ENCODE data around the gene FKBP9. TPM values are rescaled to one million over a fixed set of nuclear protein-coding genes. Genes with fewer than 3 reads are reported as not detected.
"Not testable (repeated sequence)": the region's sequence is repeated elsewhere in the genome, so short reads cannot be mapped to it uniquely, and the experiment has no call there.

Gene FKBP9
- total RNA-seq, 2 experiments from 2014 or later: 0.33 to 1.3 TPM

DNA sequence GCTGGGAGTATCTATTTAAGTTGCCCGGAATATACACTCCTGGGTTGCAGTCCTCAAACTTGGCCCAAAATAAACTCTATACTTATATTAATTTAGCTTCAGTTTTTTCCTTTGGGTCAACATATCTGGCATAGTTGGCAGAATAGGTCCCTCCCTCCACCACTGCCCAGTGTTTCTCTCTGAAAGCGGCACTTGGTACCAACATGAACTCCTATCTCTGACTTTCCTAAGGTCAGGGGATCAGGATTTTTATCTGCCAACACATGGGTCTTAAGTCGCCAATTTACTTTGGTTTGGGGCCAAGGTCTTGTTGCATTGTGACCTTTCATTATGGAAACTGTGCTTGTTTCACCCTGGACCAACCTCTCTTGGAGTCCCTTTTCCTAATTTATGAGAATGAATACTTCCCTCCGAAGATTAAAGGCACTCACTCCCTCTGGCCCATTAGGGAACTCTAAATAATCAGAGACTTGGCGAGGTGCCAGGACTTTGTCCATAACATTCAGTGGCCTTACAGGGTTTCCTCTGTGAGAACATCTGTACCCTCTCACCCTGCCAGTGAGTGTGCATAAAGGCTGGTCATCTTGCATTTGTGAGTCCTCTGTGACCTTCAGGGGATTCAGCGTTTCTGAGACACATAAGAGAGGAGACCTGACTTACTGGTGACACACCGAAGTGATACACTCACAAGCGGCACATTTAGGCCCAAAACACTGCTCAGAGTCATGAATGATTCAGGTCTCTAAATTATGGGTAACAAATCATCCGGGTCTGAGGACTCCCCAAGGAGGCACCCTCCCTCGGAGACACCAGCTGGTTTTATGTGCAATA, 19.7 kb upstream of the FKBP9 start:
- Mint-ChIP-seq H3K27me3 (peaks cover 3% of the 10 kb centered on the region), H3K27ac (no peak overlapping the region), H3K4me3 (no peak overlapping the region), H3K9me3 (no peaks in the 10 kb centered on the region), H3K36me3 (ENCODE audit: low read depth) (no peaks in the 10 kb centered on the region), H3K4me1 (peaks cover 16% of the 10 kb centered on the region)
- POLR2A ChIA-PET: no interaction called here
- no peak for DNase-seq
- CTCF ChIA-PET: interaction anchor here (1.1 kb wide), 1 partner anchor 145 kb away, joined by 3 read pairs; no protein-coding TSS in a partner anchor

DNA sequence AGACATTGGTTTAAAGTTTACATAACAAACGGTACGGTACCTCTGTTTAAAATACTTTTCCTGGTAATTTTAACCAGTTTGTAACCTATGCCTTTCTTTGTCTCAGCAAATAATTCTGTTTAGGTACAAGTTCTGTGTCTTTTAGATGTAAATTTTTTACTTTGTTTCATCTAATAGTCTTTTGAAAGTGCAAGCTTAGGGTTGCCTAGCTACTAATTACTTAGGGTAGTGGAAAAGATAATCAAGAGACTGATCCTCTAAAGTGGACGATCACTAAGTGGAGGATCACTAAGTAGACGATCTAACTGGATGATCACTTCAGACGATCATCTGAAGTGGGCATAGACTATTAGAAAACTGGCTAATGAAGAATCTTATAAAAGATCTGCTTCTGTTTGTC, 16.1 kb upstream of the FKBP9 start:
- H3K27me3 Mint-ChIP-seq: peaks cover 11% of the 10 kb centered on the region
- H3K4me1 Mint-ChIP-seq: peaks cover 16% of the 10 kb centered on the region
- H3K36me3 Mint-ChIP-seq (ENCODE audit: low read depth): peaks cover 4% of the 10 kb centered on the region
- peak overlapping the region; percentile 84 for H3K4me3 Mint-ChIP-seq
- no peak for DNase-seq
- no peak overlapping the region for H3K27ac Mint-ChIP-seq
- ChIA-PET CTCF (interaction anchor here (0.8 to 1.7 kb wide), 5 partner anchors 12 to 136 kb away, joined by 3 to 4 read pairs (median 3); partner anchors contain the start of gene FKBP9), POLR2A (interaction anchor here (0.6 kb wide), 2 partner anchors 66 to 69 kb away, joined by 3 read pairs; no protein-coding TSS in a partner anchor)
- peaks cover 2% of the 10 kb centered on the region for H3K9me3 Mint-ChIP-seq

DNA sequence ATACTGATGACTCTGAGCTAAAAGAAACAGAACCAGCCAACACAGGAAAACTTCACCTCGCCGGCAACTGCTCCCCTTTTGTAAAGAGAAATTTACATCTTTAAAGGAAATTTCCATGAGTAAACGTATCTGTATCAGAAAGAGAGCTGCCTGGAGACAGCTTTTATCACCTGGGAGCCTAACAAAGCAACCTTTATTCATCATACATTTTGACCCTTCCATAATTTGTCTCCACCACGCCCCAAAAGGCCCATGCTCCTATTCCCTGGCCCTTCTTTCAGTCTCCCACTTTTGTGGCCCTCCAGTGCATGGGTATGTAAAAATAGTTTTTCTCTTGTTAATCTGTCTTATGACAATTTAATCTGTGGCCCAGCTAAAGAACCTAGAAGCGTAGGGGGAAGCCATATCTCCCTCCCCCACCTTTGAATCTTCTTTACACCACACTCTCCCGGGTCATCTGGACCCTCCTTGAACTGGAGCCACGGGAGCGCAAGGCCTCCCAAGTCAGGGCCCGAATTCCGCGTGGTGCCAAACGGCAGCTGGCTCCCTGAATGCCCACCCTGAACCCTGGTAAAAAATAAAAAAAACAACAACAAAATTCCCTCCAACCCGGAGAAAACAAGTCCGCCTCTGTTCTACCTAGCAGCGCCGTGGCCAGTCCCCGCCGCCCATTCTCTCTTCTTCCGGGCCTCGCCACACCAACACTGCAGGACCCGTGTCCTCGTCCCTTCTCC, 15.4 kb upstream of the FKBP9 start:
- Mint-ChIP-seq H3K9me3 (peaks cover 2% of the 10 kb centered on the region), H3K4me1 (peaks cover 16% of the 10 kb centered on the region), H3K27ac (peak overlapping the region; percentile 76), H3K36me3 (ENCODE audit: low read depth) (peaks cover 4% of the 10 kb centered on the region), H3K4me3 (peak overlapping the region; percentile 84), H3K27me3 (peaks cover 11% of the 10 kb centered on the region)
- POLR2A ChIA-PET: interaction anchor here (0.6 kb wide), 2 partner anchors 67 to 68 kb away, joined by 3 read pairs; no protein-coding TSS in a partner anchor
- DNase-seq: no peak
- CTCF ChIA-PET: interaction anchor here (0.8 to 1.7 kb wide), 5 partner anchors 13 to 95 kb away, joined by 3 to 9 read pairs (median 3); partner anchors contain the start of gene FKBP9

DNA sequence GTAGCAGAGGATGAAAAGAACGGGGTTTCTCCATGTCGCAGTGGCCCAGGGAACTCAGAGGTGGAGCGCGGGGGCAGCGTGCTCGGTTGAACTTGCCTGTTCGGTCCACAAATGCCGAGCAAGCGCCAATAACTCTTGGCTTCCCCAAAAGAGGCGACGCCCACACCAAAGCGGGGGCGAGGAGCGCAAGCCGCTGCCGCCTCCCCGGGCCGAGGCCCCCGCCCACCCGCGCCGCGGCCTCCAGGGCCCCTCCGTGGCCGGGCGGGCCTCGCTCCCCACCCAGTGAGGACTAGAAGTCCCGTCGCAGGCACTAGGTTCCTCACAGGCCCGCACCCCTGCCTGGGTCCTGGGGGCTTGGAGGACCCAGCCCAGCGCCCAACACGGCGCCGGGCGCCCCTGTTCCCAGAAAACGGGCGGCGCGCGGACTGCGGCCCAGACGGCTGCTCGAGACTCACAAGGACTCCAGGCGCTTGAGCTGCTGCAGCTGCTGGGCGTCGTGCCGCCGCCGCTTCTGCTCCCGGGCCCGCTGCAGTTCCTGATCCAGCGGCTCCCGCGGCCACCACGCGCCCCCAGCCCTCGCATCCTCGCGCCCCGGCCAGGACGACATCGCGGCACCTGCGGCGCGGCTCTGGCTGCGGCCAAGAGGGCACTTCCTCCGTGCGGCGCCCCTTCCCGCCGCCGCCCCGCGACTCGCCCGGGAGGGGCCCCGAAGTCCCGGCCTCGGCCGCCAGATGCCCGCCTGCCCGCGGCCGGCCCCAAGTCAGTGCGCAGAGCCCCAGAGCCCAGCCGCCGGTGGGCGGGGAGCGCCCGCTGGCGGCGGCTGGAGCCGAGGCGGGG, 14.6 kb upstream of the FKBP9 start:
- peak overlapping the region; percentile 84 for H3K4me3 Mint-ChIP-seq
- peak overlapping the region; percentile 76 for H3K27ac Mint-ChIP-seq
- H3K27me3 Mint-ChIP-seq: peaks cover 11% of the 10 kb centered on the region
- DNase-seq: peak; percentile 55
- H3K36me3 Mint-ChIP-seq (ENCODE audit: low read depth): peaks cover 4% of the 10 kb centered on the region
- ChIA-PET POLR2A (no interaction called here), CTCF (interaction anchor here (0.8 to 1.4 kb wide), 4 partner anchors 9 to 96 kb away, joined by 3 to 9 read pairs (median 5); no protein-coding TSS in a partner anchor)
- peaks cover 5% of the 10 kb centered on the region for H3K9me3 Mint-ChIP-seq
- peaks cover 16% of the 10 kb centered on the region for H3K4me1 Mint-ChIP-seq

DNA sequence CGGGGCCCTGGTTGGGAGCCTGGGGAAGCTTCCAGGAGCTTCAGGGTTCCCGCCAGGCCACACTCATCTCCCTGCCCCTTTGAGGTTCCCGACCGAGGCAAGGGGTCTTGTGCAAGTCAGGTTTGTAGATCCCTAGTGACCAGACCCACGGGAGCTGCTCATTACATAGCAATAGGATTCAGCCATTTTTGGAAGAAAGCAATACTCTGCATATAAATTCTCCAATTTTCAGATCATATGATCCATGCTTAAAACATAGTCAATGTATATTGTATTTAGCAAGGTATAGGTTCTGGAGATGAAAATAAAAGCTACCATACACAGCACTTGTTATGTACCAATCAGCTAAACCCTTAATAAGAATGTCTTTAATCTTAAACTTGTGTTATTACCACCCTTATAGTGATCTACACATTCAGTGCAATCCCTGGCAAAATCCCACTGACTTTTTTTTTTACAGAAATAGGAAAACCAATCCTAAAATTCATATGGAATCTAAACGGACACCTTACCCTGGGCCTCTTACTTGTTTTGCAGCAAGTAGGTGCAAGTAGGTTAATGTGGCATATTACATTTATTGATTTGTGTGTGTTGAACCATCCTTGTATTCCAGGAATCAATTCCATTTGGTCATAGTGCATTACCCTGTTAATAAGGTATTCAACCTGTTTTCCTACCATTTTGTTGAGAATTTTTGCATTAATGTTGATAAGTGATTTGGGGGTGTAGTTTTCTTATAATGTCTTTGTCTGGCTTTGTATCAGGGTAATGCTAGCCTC, 13.8 kb upstream of the FKBP9 start:
- CTCF ChIA-PET: interaction anchor here (0.8 to 1.4 kb wide), 4 partner anchors 10 to 97 kb away, joined by 3 to 9 read pairs (median 5); no protein-coding TSS in a partner anchor
- peaks cover 9% of the 10 kb centered on the region for H3K36me3 Mint-ChIP-seq (ENCODE audit: low read depth)
- no peak for DNase-seq
- no peak overlapping the region for H3K27ac Mint-ChIP-seq
- peaks cover 16% of the 10 kb centered on the region for H3K4me1 Mint-ChIP-seq
- H3K4me3 Mint-ChIP-seq: peak overlapping the region; percentile 71
- peaks cover 14% of the 10 kb centered on the region for H3K9me3 Mint-ChIP-seq
- POLR2A ChIA-PET: interaction anchor here (0.8 kb wide), 1 partner anchor 10 kb away, joined by 3 read pairs; no protein-coding TSS in a partner anchor
- H3K27me3 Mint-ChIP-seq: peaks cover 16% of the 10 kb centered on the region

DNA sequence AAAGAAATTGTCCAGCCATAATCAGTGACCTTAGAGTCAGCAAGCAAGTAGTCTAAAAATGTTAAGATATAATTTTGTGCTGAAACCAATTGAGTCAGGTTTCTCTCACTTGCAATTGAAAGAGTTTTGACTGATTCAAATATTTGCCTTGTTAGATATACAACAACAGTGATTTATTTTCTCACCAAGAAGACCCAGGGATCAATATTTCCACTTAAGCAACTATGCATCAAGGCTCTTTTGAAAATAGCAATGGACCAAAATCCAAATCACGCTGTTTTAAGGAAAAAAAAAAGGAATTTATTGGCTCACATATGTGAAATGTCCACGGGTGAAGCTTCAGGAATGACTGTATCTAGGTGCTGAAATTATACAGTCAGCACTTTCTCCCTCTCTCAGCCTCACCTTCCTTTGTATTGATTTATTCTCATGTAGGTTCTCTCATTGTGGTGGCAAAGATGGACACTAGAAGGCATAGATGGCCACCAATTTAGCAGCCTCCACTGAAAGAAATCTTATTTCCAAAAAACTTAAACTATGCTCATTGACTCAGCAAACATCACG, 9.7 kb upstream of the FKBP9 start:
- Mint-ChIP-seq H3K27me3 (peaks cover 14% of the 10 kb centered on the region), H3K4me1 (no peaks in the 10 kb centered on the region), H3K4me3 (no peak overlapping the region), H3K27ac (no peak overlapping the region), H3K9me3 (peaks cover 18% of the 10 kb centered on the region), H3K36me3 (ENCODE audit: low read depth) (peaks cover 9% of the 10 kb centered on the region)
- no peak for DNase-seq
- CTCF ChIA-PET: interaction anchor here (1.4 kb wide), 1 partner anchor 87 kb away, joined by 3 read pairs; no protein-coding TSS in a partner anchor
- POLR2A ChIA-PET: no interaction called here

DNA sequence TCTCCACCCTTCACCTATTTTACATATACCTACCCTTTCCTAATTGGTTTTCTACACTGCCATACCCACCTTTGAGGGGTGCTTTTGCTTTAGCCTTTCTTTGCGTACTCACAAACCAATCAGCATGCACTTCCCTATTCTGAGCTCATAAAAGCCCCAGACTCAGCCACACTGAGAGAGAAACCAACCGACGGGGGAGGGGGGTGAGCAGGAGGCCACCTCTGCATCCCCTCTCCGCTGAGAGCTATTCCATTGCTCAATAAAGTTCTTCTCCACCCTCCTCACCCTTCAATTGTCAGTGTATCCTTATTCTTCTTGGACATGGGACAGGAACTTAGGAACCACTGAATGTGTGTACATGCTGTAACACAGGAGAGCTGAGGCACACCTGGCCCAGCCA, 9.0 kb upstream of the FKBP9 start:
- no peak for DNase-seq
- Mint-ChIP-seq H3K4me1 (no peaks in the 10 kb centered on the region), H3K9me3 (peaks cover 18% of the 10 kb centered on the region), H3K4me3 (no peak overlapping the region), H3K27me3 (peaks cover 14% of the 10 kb centered on the region), H3K36me3 (ENCODE audit: low read depth) (peaks cover 9% of the 10 kb centered on the region), H3K27ac (no peak overlapping the region)
- ChIA-PET CTCF (interaction anchor here (0.6 to 1.4 kb wide), 2 partner anchors 88 to 142 kb away, joined by 3 read pairs; no protein-coding TSS in a partner anchor), POLR2A (no interaction called here)

DNA sequence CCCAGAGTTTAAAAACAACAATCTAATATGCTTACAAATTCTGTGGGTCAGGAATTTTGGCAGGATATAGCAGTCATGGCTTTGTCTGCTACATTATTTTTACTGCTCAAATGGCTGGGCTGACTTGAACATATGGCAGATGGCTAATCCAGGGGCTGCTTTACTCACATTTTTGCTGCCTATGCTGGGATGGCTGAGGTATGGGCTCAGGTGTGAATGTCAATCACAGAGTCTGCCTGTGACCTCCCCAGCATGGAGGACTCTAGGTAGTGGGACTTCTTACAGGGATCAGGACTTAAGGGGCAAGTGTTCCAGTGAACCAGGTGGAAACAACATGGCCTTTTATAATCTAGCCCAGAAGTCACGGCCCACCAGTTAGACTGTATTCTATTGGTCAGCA, 4.4 kb upstream of the FKBP9 start:
- H3K36me3 Mint-ChIP-seq (ENCODE audit: low read depth): peaks cover 3% of the 10 kb centered on the region
- no peak for DNase-seq
- CTCF ChIA-PET: no interaction called here
- POLR2A ChIA-PET: no interaction called here
- H3K27ac Mint-ChIP-seq: no peak overlapping the region
- H3K27me3 Mint-ChIP-seq: peaks cover 9% of the 10 kb centered on the region
- peaks cover 10% of the 10 kb centered on the region for H3K9me3 Mint-ChIP-seq
- H3K4me1 Mint-ChIP-seq: peaks cover under 1% of the 10 kb centered on the region
- H3K4me3 Mint-ChIP-seq: no peak overlapping the region

DNA sequence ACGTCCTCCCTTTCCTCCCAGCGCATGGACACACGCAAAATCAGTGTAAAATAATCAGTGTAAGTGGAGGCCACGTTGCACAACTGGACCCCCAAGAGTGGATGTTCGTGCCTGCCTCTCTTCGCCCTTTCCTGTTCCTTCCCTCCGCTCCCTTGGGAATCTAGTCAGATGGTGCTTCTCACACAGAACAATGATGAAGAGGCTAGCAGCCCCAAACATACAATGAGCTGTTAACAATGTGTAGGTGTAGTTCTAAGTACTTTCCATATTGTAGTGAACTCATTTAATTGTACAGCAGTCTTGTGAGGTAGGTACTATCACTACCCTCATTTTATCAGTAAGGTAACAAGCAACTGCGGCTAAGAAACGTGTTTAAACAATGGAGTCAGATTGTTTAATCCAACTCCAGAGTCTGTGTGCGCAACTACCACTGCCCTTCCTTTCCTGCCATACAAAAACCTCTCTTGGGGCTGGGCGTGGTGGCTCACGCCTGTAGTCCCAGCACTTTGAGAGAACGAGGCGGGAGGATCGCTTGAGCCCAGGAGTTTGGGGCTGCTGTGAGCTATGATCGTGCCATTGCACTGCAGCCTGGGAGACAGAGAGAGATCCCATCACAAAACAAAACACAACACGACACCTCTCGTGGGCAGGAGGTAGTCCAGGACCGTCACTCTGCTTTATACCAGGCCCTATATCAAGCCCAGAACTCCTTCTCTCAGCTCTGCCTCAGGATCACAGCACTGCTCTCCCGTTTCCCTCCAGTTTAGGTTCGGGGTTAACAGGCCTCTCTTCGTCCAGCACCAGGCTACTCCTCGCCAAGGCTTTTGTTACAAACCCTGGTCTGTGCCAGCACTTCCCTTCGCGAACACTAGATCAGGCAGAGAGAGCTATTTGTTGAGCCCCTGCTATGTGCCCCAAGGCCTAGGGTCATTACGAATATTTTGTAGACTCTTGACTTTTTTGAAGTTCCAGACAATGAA, 1.1 kb downstream of the FKBP9 start:
- Mint-ChIP-seq H3K36me3 (ENCODE audit: low read depth) (no peaks in the 10 kb centered on the region), H3K4me3 (peak overlapping the region; percentile 71), H3K27me3 (peaks cover 30% of the 10 kb centered on the region), H3K4me1 (peaks cover 4% of the 10 kb centered on the region), H3K9me3 (no peaks in the 10 kb centered on the region), H3K27ac (no peak overlapping the region)
- POLR2A ChIA-PET: no interaction called here
- no peak for DNase-seq
- CTCF ChIA-PET: interaction anchor here (0.9 to 1.0 kb wide), 2 partner anchors 13 to 150 kb away, joined by 3 read pairs; no protein-coding TSS in a partner anchor

DNA sequence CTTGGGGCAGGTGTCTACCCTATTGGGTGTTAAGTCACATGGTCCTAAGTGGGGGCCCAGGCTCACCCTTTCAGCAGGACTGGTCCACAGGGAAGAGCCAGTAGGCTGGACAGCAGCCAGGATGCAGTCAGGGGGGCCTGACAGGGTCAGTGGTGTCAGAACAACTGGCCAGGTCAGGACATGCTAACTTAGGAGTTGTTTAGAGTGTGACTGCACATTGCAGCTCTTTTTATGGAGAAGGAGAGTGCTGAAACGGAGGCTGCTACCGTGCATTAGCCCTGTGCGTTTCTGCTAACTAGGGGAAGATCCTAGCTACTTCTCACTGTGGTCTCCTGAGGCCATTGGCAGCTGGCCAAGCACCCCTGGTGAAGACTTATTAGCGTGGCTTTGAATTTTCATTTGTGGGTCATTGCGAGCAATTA, 6.7 kb downstream of the FKBP9 start:
- H3K4me1 Mint-ChIP-seq; H3K4me3 Mint-ChIP-seq; DNase-seq; H3K9me3 Mint-ChIP-seq; H3K36me3 Mint-ChIP-seq (ENCODE audit: low read depth); POLR2A ChIA-PET; H3K27ac Mint-ChIP-seq: not testable (repeated sequence)
- CTCF ChIA-PET: interaction anchor here (1.7 kb wide), 1 partner anchor 144 kb away, joined by 4 read pairs; no protein-coding TSS in a partner anchor
- H3K27me3 Mint-ChIP-seq: peaks cover 21% of the 10 kb centered on the region

Measured in activated CD4-positive, alpha-beta T cell treated with anti-CD3 and anti-CD28 coated beads, Interleukin-2, amount 10 ng/mL, durations not matched to agents 7 days and 5 days (primary cell).